BE2C (cell line): ENCODE results near the gene RPRD1A.
"Not testable (repeated sequence)": the region's sequence is repeated elsewhere in the genome, so short reads cannot be mapped to it uniquely, and the experiment has no call there.

ENCODE experiments used
- DNase-seq: peaks from one replicate; pipeline ENCODE4 v3.0.0-alpha.2; 2020
- H3K27me3 ChIP-seq: fragments of 250-450 bp; sonication (Bioruptor Pico); 2 replicates; pipeline ENCODE4 v1.5.1; 2020; ENCODE audit warnings: mild to moderate bottlenecking
- H3K36me3 ChIP-seq: fragments of 250-450 bp; sonication (Bioruptor Pico); 2 replicates; pipeline ENCODE4 v1.5.1; 2020; ENCODE audit warnings: mild to moderate bottlenecking
- H3K4me1 ChIP-seq: fragments of 250-450 bp; sonication (Bioruptor Pico); 2 replicates; pipeline ENCODE4 v1.5.1; 2020
- H3K4me3 ChIP-seq: 2 replicates; pipeline ENCODE4 v1.5.1; 2011; ENCODE audit warnings: low read depth, low read length
- H3K9me3 ChIP-seq: fragments of 250-450 bp; sonication (Bioruptor Pico); 2 replicates; pipeline ENCODE4 v1.5.1; 2020
- CTCF ChIP-seq: IDR thresholded peaks from 2 replicates; pipeline ENCODE4 v1.5.1; 2012; ENCODE audit warnings: mild to moderate bottlenecking, low read depth, low read length

RPRD1A gene

DNA sequence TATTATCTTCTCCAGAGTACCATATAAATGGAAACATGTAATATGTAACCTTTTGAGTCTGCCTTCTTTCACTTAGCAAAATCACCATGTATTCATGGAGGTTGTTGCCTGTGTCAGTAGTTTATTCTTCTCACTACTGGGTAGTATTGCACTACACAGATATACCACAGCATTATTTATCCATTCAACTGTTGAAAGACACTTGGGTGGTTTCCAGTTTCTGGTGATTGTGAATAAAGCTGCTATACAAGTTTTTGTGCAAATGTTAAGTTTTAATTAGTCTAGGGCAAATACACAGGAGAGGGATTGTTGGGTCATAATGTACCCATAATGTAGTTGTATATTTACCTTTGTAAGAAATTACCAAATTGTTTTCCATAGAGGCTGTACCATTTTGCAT is 29.6 kb upstream of the RPRD1A start:
- H3K36me3 ChIP-seq = no peaks in the 10 kb centered on the region
- no peaks in the 10 kb centered on the region for H3K9me3 ChIP-seq
- no peak for TF ChIP-seq CTCF
- no peak for DNase-seq
- H3K4me1 ChIP-seq = no peaks in the 10 kb centered on the region
- no peaks in the 10 kb centered on the region for H3K27me3 ChIP-seq
- H3K4me3 ChIP-seq = no peak overlapping the region

- peak; percentile 35 for TF ChIP-seq CTCF
- H3K4me1 ChIP-seq = no peaks in the 10 kb centered on the region
- H3K4me3 ChIP-seq = no peak overlapping the region
- DNase-seq = no peak
- H3K9me3 ChIP-seq = no peaks in the 10 kb centered on the region
- no peaks in the 10 kb centered on the region for H3K27me3 ChIP-seq
- H3K36me3 ChIP-seq = no peaks in the 10 kb centered on the region
Observed at GRCh38 chr18:36095936-36096519, 28.7 kb upstream of the RPRD1A start.

GRCh38 chr18:36094431-36094830 is 27.1 kb upstream of the RPRD1A start:
- no peaks in the 10 kb centered on the region for H3K27me3 ChIP-seq
- DNase-seq = no peak
- no peak overlapping the region for H3K4me3 ChIP-seq
- no peaks in the 10 kb centered on the region for H3K9me3 ChIP-seq
- no peaks in the 10 kb centered on the region for H3K36me3 ChIP-seq
- no peaks in the 10 kb centered on the region for H3K4me1 ChIP-seq
- TF ChIP-seq CTCF = no peak

GRCh38 chr18:36092116-36092515 is 24.8 kb upstream of the RPRD1A start:
- H3K4me1 ChIP-seq, H3K9me3 ChIP-seq, H3K36me3 ChIP-seq, H3K4me3 ChIP-seq, DNase-seq, H3K27me3 ChIP-seq: not testable (repeated sequence)

GRCh38 chr18:36089001-36089400 is 21.6 kb upstream of the RPRD1A start:
- TF ChIP-seq CTCF = no peak

DNA sequence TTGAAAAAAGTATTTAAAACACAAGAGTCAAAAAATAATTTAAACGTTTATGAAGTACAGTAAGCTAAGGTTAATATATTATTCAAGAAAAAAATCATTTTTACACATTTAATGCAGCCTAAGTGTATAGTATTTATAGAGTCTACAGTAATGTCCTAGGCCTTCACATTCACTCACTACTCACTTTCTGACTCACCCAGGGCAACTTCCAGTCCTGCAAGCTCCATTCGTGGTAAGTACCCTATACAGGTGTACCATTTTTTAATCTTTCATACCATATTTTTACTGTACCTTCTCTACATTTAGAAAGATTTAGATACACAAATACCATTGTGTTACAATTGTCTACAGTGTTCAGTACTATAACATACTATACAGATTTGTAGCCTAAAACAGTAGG is 20.9 kb upstream of the RPRD1A start:
- TF ChIP-seq CTCF = no peak
- Histone ChIP-seq H3K4me1 (no peaks in the 10 kb centered on the region), H3K9me3 (no peaks in the 10 kb centered on the region), H3K36me3 (no peaks in the 10 kb centered on the region), H3K27me3 (no peaks in the 10 kb centered on the region), H3K4me3 (no peak overlapping the region)
- no peak for DNase-seq

More at GRCh38 chr18:36089001-36089400, 21.6 kb upstream of the RPRD1A start:
- Histone ChIP-seq H3K36me3 (no peaks in the 10 kb centered on the region), H3K9me3 (no peaks in the 10 kb centered on the region), H3K27me3 (no peaks in the 10 kb centered on the region), H3K4me1 (no peaks in the 10 kb centered on the region), H3K4me3 (no peak overlapping the region)
- DNase-seq = no peak

DNA sequence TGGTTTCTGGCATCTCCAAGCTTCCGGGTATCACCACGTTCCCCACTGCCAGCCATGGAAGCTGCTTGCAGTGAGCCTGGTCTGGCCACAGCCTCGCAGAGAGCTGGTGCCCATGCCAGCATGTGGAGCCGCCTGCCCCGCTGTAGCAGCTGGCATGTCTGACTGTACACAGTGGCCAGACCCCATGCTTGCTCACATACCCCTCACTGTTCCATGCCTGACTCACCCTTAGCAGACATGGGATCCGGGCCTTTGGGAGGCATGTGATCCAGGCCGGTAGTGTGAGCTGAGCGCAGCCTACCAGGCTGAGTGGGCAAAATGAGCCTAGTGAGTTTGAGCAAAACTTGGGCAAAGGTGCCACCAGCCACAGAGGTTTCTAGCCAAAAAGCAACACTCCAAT is 18.8 kb upstream of the RPRD1A start:
- H3K27me3 ChIP-seq = no peaks in the 10 kb centered on the region
- no peak overlapping the region for H3K4me3 ChIP-seq
- H3K9me3 ChIP-seq = no peaks in the 10 kb centered on the region
- TF ChIP-seq CTCF = no peak
- H3K36me3 ChIP-seq = no peaks in the 10 kb centered on the region
- H3K4me1 ChIP-seq = no peaks in the 10 kb centered on the region
- no peak for DNase-seq
